Omental fat pad (tissue), 4 donors: ENCODE data around the gene DNMBP. TPM values are rescaled to one million over a fixed set of nuclear protein-coding genes. Genes with fewer than 3 reads are reported as not detected.
"Not testable (repeated sequence)": the region's sequence is repeated elsewhere in the genome, so short reads cannot be mapped to it uniquely, and the experiment has no call there.

Source experiments
- ATAC-seq: fragments of 150-250 bp; one replicate; pipeline ENCODE4 v1.9.1; 2016; ENCODE audit warnings: mild to moderate bottlenecking, moderate library complexity; ENCODE audit not compliant: low FRiP score
- DNase-seq: peaks from one replicate; pipeline ENCODE4 v3.0.0-alpha.2; 2019; ENCODE audit warnings: low spot score
- total RNA-seq, 4 donors: library from RNA; depleted of rRNA; stranded (reverse); fragments of >200 nt; gene quantifications; one replicate each; pipeline ENCODE4 v1.1.0, GENCODE V29; 2016
- TF ChIP-seq, protein P1 (sequence below), 3 donors: fragments of 450-650 bp; IDR thresholded peaks; one replicate each; pipeline ENCODE4 v1.5.1; 2016 to 2017; ENCODE audit warnings: antibody characterized with exemption in 3 of 3, mild to moderate bottlenecking in 3 of 3, moderate library complexity in 2 of 3

DNMBP gene
- total RNA-seq, 4 donors from 2014 or later, result 17.5 to 41.3 (median 29.6) TPM

DNA sequence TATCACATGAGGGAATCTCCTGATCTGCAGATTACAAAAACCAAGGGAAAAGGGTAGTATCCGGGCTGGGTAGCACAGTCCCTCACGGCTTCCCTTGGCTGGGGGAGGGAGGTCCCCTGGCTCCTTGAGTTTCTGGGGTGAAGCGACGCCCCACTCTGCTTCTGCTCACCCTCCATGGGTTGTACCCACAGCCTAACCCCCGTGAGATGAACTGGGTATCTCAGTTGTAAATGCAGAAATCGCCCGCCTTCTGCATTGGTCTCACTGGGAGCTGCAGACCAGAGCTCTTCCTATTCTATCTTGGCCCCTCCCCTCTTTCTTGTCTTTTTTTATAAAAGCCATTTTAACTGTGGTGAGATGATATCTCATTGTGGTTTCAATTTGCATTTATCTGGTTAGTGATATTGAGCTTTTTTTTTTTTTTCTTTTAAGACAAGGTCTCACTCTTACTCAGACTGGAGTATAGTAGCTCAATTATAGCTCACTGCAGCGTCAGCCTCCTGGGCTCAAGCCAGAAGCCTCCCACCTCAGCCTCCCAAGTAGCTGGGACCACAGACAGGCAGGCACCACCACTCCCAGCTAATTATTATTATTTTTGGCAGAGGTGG, 139.5 kb downstream of the DNMBP start:
- no peak for ATAC-seq
- TF ChIP-seq, protein P1, sequence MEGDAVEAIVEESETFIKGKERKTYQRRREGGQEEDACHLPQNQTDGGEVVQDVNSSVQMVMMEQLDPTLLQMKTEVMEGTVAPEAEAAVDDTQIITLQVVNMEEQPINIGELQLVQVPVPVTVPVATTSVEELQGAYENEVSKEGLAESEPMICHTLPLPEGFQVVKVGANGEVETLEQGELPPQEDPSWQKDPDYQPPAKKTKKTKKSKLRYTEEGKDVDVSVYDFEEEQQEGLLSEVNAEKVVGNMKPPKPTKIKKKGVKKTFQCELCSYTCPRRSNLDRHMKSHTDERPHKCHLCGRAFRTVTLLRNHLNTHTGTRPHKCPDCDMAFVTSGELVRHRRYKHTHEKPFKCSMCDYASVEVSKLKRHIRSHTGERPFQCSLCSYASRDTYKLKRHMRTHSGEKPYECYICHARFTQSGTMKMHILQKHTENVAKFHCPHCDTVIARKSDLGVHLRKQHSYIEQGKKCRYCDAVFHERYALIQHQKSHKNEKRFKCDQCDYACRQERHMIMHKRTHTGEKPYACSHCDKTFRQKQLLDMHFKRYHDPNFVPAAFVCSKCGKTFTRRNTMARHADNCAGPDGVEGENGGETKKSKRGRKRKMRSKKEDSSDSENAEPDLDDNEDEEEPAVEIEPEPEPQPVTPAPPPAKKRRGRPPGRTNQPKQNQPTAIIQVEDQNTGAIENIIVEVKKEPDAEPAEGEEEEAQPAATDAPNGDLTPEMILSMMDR (IDR thresholded peaks at IDR 0.05), result no peak
- no peak for DNase-seq

DNA sequence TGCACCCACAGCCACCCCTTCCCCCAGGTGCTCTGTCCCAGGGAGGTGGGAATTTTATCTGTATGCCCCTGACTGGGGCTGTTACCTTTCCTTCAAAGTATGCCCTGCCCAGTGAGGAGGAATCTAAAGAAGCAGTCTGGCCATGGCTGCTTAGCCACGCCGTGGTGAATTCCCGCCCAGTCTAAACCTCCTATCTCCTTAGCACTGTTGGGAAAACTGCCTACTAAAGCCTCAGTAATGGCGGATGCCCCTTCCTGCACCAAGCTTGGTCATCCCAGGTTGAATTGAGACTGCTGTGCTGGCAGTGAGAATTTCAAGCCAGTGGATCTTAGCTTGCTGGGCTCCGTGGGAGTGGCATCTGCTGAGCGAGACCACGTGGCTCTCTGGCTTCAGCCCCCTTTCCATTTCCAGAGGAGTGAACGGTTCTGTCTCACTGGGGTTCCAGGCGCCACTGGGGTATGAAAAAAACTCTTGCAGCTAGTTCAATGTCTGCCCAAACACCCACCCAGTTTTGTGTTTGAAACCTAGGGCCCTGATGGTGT, 140.1 kb downstream of the DNMBP start:
- DNase-seq (no peak), ATAC-seq (no peak)
- TF ChIP-seq, protein P1 (IDR thresholded peaks at IDR 0.05), result no peak

DNA sequence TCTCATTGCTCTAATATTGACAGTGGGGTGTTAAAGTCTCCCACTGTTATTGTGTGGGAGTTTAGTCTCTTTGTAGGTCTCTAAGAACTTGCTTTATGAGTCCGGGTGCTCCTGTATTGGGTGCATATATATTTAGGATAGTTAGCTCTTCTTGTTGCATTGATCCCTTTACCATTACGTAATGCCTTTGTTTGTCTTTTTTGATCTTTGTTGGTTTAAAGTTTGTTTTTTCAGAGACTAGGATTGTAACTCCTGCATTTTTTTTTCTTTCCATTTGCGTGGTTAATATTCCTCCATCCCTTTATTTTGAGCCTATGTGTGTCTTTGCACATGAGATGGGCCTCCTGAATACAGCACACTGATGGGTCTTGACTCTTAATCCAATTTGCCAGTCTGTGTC, 142.5 kb downstream of the DNMBP start:
- not testable (repeated sequence) for DNase-seq, ATAC-seq

DNA sequence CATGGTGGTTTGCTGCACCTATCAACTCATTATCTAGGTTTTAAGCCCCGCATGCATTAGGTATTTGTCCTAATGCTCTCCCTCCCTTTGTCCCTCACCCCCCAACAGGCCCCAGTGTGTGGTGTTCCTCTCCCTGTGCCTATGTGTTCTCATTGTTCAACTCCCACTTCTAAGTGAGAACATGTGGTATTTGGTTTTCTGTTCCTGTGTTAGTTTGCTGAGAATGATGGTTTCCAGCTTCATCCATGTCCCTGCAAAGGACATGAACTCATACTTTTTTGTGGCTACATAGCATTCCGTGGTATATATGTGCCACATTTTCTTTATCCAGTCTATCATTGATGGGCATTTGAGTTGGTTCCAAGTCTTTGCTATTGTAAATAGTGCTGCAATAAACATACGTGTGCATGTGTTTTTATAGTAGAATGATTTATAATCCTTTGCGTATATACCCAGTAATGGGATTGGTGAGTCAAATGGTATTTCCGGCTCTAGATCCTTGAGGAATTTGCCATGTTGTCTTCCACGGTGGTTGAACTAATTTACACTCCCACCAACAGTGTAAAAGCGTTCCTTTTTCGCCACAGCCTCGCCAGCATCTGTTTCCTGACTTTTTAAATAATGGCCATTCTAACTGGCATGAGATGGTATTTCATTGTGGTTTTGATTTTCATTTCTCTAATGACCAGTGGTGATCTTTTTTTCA, 146.1 kb downstream of the DNMBP start:
- DNase-seq, ATAC-seq: not testable (repeated sequence)

DNA sequence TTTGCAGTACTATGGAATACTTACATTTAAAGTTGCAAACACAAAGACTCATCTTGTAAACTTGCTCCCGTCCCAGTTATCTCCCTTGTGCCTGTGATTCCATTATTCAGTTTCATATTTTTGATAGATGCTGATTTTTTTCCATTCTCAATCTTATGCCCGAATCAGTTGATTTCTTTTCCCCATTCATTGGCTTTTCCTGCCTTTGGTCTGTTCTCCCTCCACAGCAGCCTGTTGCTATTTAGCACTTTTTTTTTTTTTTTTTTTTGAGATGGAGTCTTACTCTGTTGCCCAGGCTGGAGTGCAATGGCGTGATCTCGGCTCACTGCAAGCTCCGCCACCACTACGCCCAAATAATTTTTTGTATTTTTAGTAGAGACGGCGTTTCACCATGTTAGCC, 149.3 kb downstream of the DNMBP start:
- TF ChIP-seq, protein P1 (IDR thresholded peaks at IDR 0.05), result no peak
- DNase-seq (no peak), ATAC-seq (no peak)

DNA sequence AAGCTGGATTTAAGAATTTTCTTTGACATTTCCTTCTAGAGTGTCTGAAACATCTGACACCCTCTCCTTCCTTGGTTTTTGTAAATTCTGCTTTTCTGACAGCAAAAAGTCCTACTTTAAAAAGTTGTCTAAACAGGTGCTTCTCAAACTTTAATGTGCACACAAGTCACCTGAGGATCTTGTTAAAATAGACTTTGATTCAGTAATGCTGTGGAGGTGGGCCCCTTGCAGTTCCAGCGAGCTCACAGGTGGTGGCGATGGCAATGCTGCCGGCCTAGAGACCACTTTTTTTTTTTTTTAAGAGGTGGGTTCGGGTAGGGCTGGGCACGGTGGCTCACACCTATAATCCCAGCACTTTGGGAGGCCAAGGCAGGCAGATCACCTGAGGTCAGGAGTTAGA, 150.2 kb downstream of the DNMBP start:
- DNase-seq, result no peak
- TF ChIP-seq, protein P1 (IDR thresholded peaks at IDR 0.05), result no peak
- no peak for ATAC-seq

DNA sequence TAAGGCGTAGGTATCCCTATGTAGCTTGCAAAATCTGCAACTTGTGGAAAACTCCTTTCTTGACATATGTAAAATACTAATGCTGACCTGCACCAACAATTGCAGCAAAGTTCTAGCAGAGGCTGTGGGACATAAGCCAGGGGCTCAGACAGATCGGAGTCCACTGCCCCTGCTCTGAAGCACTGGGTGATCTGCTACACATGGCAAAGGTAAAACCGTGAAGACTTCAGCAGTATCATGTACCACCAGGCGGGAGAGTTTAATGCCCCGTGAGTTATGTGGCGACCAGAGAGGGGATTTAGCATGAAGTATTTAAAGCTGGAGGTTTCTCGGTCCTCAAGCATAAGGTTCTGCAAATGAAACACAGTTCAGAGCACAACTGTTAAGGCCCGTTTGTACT, 150.9 kb downstream of the DNMBP start:
- TF ChIP-seq, protein P1 (IDR thresholded peaks at IDR 0.05), result no peak
- ATAC-seq, result no peak
- DNase-seq, result no peak

DNA sequence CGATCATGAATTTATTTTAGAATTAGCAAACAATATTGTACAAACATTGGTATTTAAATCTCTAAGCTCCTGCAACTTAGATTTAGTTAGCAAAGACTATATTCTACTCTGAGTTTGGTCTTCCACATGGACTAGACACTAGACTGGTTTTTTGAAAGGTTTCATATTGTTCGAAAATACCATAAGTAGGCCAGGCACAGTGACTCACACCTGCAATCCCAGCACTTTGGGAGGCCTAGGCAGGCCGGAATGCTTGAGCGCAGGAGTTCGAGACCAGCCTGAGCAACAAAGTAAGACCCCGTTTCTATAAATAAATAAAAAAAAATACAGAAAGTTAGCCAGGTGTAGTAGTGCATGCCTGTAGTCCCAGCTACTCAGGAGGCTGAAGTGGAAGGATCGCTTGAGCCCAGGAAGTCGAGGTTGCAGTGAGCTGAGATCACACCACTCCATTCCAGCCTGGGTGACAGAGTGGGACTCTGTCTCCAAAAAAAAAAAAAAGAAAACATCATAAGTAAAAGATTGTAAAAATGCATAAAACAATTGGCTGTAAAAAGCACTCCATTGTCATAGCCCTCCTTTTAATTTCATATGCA, 154.2 kb downstream of the DNMBP start:
- no peak for ATAC-seq
- no peak for DNase-seq
- TF ChIP-seq, protein P1 (IDR thresholded peaks at IDR 0.05), result no peak
